NK-92 (cell line): Measurements from ENCODE around the gene DOK6.

ENCODE experiments used
- DNase-seq: peaks from one replicate; lab custom pipeline; 2025; ENCODE audit not compliant: unreplicated experiment; lab: John Stamatoyannopoulos, UW

DOK6 gene

DNA sequence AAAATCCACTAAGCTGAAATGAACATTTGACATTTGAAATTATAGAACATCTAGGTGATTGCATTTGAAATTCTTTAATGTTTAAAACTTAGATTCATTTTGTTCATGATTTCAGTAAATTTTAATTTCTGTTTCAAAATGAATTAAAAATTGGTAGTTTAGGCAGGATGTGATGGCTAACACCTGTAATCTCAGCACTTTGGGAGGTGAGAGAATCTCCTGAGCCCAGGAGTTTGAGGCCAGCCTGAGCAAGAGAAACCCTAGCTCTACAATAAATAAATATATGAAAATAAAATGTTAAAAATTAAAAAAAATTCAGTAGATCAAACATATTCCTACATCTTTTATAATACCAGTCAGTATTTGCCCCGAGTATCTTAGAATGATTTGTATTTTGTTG lies 330.0 kb downstream of the DOK6 start:
- no peak for DNase-seq

DNA sequence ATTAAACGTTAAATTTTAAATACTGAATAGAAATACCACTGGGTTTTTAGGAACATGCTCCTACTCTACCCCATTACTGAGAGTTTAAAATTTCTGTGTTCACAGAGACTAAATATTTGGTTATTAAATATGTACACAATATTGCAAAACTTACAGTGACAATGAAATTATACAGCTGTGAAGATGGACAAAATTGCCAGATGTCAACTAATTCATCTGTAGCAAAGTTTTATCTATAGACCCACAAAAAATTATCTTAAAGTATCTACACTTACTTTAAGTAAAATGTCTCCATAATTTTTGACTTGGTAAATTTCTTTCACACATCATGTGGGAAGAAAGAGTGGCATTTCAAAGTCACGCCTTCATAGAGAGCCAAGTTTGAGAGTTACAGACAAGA lies 333.8 kb downstream of the DOK6 start:
- DNase-seq: no peak

GRCh38 chr18:69736730-69737129 lies 336.0 kb downstream of the DOK6 start:
- DNase-seq: no peak

GRCh38 chr18:69737851-69738250 lies 337.2 kb downstream of the DOK6 start:
- no peak for DNase-seq

- DNase-seq: no peak
Observed at GRCh38 chr18:69747388-69747787, 346.7 kb downstream of the DOK6 start.

DNA sequence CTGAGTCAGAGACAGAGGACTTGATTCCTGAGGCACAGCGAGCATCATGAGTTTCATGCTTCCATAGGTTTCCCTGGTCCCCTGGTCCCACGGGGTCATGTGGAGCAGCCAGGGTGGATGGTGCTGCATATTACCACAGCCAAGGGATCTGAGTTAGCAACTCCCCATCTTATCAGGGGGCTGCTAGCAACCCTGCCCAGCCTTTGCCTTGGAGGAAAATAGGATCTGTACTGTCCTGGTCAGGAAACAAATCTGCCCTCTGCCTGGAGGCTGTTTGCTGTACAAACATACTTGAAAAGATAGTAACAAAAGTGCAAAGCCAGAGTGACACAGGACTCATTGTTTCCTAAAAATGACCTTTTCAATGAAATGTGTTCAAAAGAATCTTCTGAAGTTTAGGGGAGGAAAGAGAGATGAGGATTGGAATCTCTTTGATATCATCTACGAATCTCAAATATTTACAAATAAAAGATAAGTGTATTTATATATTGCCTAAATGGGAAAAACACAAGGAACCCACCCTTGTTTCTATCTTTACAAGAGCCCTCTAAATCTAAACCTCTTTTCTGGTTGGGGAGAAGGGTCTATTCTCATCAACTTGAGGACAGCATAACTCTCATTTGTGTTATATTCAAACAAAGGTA lies 352.2 kb downstream of the DOK6 start:
- no peak for DNase-seq

- DNase-seq: no peak
Observed at GRCh38 chr18:69754108-69754507, 353.4 kb downstream of the DOK6 start.

DNA sequence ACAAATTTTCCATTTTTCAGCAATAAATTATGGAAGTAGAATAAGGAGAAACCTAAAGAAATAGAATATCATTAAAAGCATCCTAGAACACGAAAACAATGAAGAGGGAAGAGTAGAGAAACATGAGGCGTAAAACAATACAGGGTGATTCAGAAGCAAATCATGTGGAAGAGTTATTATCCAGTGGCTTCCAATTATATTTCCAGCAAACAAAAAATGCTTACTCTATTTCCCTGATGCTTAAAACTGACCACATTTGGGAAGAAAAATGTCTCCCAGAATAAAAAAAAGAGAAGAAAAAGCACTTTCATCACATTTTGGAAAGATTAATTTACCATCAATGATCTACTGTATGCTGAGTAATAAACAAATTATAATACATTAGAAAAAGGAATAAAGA lies 354.4 kb downstream of the DOK6 start:
- no peak for DNase-seq

DNA sequence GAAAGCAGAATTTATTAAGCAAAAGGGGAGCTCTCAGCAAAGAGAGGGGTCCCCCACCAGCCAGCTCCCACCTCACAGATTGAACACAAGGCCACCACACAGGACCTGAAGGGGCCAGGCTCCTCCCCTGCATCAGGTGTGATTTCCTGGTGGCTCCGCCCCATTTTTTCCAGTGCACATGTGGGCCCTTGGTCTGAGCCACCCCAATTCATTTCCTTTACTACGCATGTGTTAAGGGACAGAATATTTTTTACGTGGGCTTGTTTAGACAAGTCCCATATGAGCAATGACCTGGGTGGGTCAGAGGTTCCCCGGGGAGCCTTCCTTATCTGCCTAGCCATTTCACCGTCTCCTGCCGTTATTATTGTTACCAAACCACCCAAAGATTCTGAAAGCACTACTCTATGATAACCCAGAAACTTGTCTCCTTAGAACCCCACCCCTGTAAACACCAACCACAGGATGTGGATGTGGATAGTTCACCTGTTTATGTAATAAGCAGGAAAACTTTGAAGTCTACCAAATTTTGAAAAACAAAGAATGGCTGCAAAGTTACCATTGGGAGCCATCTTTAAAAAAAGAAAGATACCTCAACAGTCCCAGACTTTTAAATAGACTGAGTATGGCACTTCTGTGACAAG lies 355.3 kb downstream of the DOK6 start:
- DNase-seq: no peak

DNA sequence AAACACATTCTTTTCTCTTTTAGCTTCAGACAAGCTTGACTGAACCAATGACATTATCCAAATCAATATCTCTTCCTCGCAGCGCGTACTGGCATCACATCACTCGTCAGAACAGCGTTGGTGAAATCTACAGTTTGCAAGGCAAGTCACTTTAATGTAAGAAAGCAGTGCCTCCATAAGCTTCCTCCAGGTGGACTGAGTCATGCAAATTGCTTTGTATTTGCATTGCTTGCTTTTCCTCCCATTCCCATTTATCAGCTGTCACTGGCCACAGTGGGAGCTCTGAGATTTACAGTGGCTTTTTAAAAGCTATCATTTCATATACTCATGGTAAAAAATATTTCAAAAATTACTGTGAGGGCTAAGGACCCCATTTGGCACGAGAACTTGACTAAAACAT lies 357.0 kb downstream of the DOK6 start:
- DNase-seq: no peak

DNA sequence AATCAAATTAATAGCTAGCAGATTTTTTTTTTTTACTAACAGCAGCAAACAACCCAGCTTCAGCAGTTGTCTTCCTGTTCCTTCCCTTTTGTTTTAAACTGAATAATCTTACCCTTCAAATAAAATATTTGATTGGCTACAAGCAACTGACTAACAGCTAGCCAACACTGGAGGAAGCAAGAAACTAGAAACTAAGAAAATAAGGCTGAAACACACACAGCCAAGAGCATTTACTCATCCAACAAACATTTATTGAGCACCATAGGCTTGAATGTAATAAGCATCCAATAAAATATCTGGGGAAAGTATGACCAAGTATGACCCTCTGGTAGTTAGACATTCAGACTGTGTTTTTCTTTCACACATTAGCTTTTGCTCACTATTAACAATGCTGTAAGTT lies 357.8 kb downstream of the DOK6 start:
- DNase-seq: no peak

DNA sequence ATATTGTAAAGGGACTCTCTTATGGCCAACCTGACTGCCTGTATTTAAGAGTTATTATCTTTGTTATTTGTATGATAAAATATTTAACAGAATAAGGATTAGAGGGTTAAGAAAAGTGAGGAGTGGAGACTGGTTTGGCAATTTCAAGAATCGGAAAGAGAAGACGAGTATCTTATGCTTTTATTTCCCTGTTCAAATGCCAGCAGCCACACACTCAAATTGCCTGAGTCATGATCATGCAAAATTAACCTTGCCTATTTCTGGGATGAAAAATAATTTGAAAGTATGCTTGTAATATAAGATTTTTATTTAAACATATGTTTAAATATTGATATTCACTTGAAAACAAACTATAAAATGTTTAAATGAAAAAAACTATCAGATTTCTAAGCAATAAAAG lies 358.4 kb downstream of the DOK6 start:
- no peak for DNase-seq

GRCh38 chr18:69763002-69763401 lies 362.3 kb downstream of the DOK6 start:
- DNase-seq: no peak

DNA sequence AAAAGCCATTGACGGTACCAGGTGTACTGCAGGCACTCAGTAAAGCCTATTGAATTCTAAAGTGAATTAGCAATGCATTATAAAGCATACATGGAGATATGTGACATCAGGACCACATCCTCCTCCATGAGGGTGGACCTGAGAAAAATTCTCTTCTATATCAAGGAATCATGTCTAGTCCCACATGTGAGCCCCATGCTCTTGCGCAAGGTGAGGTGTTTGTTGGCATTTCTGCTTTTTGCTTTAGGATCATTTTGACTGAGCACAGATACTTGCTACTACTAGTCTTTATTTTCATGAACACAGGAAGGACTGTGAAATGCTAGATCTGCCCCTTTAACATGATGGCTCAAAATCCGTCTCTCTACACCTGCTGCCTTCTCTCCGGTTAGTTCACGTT lies 363.1 kb downstream of the DOK6 start:
- DNase-seq: no peak

DNA sequence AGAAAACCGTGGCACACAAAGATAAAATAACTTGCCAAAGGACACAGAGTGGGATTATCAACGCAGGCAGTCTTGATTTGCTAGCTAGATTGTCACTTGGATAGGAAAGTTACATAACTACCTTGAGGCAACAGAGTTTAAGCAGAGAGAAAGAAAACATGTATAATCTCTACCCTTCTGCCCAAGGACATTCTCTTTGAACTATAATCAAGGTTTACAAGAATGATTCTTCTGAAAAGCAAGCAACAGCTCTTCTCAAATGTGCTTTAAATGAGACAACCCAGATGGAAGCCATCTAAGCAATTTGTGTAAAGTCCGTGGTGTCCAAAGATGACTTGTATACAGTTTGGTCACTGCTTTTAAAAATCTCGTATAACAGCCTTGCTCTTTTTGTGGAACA lies 369.6 kb downstream of the DOK6 start:
- DNase-seq: no peak

GRCh38 chr18:69774831-69775230 lies 374.1 kb downstream of the DOK6 start:
- DNase-seq: no peak

- no peak for DNase-seq
Observed at GRCh38 chr18:69777248-69777647, 376.6 kb downstream of the DOK6 start.

DNA sequence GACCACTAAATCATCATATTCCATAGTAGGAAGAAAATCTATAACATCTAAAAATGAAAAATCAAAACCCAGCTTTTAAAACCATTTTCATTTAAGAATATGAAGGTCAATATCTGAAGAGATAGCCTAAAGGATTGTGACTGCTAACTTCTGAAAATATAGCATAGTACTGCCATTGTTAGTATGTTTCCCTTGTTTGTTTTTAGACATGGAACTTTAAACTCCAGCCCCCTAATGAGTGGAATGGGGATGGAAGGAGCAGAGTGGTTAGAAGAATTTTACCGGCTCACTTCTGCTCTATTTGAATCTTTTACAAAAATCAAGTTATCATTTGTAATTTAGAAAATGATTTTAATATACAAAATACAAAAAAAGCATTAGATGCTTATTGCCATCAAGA lies 378.0 kb downstream of the DOK6 start:
- no peak for DNase-seq

GRCh38 chr18:69780851-69781250 lies 380.2 kb downstream of the DOK6 start:
- DNase-seq: no peak

- DNase-seq: no peak
Observed at GRCh38 chr18:69784815-69785214, 384.1 kb downstream of the DOK6 start.

GRCh38 chr18:69785466-69785865 lies 384.8 kb downstream of the DOK6 start:
- DNase-seq: no peak

GRCh38 chr18:69786427-69786826 lies 385.7 kb downstream of the DOK6 start:
- DNase-seq: no peak
